ENCODE results near the gene BTBD2. TPM values are rescaled to one million over a fixed set of nuclear protein-coding genes. Genes with fewer than 3 reads are reported as not detected.

The BTBD2 gene
- total and polyA plus RNA-seq, 2 of the 13 experiments (the other 11 are each of a cell fraction or from before 2014, with no cell fraction given), result 28.1 to 45.3 TPM

DNA sequence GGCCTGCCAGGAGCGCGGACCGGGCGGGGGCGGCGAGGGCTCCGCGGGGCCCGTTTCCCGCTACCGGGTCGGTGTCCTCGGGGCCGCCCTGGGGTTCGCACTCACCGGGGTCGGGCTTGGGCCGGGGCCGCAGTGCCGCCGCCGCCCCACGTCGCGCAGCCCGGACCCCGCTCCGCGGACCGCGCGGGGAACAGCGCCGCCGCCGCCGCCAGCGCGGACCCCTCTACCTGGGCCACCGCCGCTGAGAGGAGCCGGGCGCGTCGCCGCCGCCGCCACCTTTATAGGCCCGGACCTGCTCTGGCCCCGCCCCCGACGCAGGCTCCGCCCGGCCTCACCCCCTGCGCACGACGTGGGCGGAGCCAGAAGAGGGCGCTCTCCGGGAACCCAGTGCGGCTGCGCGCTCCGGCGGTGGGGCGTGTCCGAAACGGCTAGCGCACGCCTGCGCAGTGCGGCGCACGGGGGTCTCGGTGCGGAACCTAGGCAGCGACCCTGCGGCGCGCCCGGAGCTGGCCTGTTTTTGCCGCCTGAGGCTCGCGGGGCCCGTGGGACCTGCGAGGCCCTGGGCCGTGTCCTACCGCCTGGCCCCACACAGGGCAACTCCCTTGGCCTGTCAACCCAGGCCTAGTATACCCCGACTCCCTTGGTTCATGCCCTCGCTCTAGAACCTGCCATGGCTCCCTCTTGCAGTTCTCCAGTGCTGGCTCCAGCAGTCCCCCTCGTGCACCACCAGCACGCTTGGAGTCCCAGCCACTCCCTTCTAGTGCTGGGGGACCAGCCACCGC, 35.7 kb upstream of the BTBD2 start, which contains the start of gene MKNK2 (continued):
- TF ChIP-seq, protein P1, sequence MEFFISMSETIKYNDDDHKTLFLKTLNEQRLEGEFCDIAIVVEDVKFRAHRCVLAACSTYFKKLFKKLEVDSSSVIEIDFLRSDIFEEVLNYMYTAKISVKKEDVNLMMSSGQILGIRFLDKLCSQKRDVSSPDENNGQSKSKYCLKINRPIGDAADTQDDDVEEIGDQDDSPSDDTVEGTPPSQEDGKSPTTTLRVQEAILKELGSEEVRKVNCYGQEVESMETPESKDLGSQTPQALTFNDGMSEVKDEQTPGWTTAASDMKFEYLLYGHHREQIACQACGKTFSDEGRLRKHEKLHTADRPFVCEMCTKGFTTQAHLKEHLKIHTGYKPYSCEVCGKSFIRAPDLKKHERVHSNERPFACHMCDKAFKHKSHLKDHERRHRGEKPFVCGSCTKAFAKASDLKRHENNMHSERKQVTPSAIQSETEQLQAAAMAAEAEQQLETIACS (CRISPR knock-in tag; IDR thresholded peaks at IDR 0.05), result peak; percentile 54
- TF ChIP-seq ZNF564 (CRISPR knock-in tag; IDR thresholded peaks at IDR 0.05) (no peak), FOSL1 (CRISPR knock-in tag; IDR thresholded peaks at IDR 0.05; ENCODE audit: borderline replicate concordance) (0 out of 2 replicates have a peak, but pooled peaks have one; percentile 29), HMG20A (CRISPR knock-in tag; IDR thresholded peaks at IDR 0.05; ENCODE audit: borderline replicate concordance) (0 out of 2 replicates have a peak, but pooled peaks have one; percentile 9), ATM (IDR thresholded peaks at IDR 0.05; ENCODE audit: borderline replicate concordance) (no peak), YEATS2 (CRISPR knock-in tag; IDR thresholded peaks at IDR 0.05; ENCODE audit: borderline replicate concordance) (peak; percentile 16; the same call in 1 of the 2 replicates), ZBTB7A (CRISPR knock-in tag; IDR thresholded peaks at IDR 0.05) (peak; percentile 93), HIVEP1 (CRISPR knock-in tag; IDR thresholded peaks at IDR 0.05) (0 out of 2 replicates have a peak, but pooled peaks have one; percentile 30), ZNF317 (CRISPR knock-in tag; IDR thresholded peaks at IDR 0.05) (no peak), CBX1 (IDR thresholded peaks at IDR 0.05; ENCODE audit: low read depth) (peak; percentile 43), FLYWCH1 (CRISPR knock-in tag; IDR thresholded peaks at IDR 0.05) (no peak), HDAC2 (CRISPR knock-in tag; IDR thresholded peaks at IDR 0.05) (peak; percentile 68; the same call in 1 of the 2 replicates), SALL1 (CRISPR knock-in tag; IDR thresholded peaks at IDR 0.05) (peak; percentile 76), ZNF224 (CRISPR knock-in tag; IDR thresholded peaks at IDR 0.05) (0 out of 2 replicates have a peak, but pooled peaks have one; percentile 46), HNRNPLL (IDR thresholded peaks at IDR 0.05; ENCODE audit: low read depth, low read length, poor library complexity, severe bottlenecking) (peak; percentile 87), SP4 (CRISPR knock-in tag; IDR thresholded peaks at IDR 0.05) (peak; percentile 98), GTF2F1 (IDR thresholded peaks at IDR 0.05; ENCODE audit: low read length) (peak; percentile 96), KLF6 (CRISPR knock-in tag; IDR thresholded peaks at IDR 0.05) (0 out of 2 replicates have a peak, but pooled peaks have one; percentile 53), POGZ (CRISPR knock-in tag; IDR thresholded peaks at IDR 0.05) (0 out of 2 replicates have a peak, but pooled peaks have one; percentile 18), ZNF776 (CRISPR knock-in tag; IDR thresholded peaks at IDR 0.05) (peak; percentile 62; the same call in 1 of the 2 replicates)
- TF ChIP-seq, protein P2, sequence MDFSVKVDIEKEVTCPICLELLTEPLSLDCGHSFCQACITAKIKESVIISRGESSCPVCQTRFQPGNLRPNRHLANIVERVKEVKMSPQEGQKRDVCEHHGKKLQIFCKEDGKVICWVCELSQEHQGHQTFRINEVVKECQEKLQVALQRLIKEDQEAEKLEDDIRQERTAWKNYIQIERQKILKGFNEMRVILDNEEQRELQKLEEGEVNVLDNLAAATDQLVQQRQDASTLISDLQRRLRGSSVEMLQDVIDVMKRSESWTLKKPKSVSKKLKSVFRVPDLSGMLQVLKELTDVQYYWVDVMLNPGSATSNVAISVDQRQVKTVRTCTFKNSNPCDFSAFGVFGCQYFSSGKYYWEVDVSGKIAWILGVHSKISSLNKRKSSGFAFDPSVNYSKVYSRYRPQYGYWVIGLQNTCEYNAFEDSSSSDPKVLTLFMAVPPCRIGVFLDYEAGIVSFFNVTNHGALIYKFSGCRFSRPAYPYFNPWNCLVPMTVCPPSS (IDR thresholded peaks at IDR 0.05), result no peak
- TF ChIP-seq, protein P3, sequence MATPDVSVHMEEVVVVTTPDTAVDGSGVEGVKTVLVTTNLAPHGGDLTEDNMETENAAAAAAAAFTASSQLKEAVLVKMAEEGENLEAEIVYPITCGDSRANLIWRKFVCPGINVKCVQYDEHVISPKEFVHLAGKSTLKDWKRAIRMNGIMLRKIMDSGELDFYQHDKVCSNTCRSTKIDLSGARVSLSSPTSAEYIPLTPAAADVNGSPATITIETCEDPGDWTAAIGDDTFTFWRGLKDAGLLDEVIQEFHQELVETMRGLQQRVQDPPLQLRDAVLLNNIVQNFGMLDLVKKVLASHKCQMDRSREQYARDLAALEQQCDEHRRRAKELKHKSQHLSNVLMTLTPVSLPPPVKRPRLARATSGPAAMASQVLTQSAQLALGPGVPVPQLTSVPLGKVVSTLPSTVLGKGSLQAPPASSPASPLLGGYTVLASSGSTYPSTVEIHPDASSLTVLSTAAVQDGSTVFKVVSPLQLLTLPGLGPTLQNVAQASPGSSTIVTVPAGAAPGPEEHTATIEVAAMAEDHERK (CRISPR knock-in tag; IDR thresholded peaks at IDR 0.05; ENCODE audit: low read depth), result 0 out of 2 replicates have a peak, but pooled peaks have one; percentile 45
- TF ChIP-seq, protein P4, sequence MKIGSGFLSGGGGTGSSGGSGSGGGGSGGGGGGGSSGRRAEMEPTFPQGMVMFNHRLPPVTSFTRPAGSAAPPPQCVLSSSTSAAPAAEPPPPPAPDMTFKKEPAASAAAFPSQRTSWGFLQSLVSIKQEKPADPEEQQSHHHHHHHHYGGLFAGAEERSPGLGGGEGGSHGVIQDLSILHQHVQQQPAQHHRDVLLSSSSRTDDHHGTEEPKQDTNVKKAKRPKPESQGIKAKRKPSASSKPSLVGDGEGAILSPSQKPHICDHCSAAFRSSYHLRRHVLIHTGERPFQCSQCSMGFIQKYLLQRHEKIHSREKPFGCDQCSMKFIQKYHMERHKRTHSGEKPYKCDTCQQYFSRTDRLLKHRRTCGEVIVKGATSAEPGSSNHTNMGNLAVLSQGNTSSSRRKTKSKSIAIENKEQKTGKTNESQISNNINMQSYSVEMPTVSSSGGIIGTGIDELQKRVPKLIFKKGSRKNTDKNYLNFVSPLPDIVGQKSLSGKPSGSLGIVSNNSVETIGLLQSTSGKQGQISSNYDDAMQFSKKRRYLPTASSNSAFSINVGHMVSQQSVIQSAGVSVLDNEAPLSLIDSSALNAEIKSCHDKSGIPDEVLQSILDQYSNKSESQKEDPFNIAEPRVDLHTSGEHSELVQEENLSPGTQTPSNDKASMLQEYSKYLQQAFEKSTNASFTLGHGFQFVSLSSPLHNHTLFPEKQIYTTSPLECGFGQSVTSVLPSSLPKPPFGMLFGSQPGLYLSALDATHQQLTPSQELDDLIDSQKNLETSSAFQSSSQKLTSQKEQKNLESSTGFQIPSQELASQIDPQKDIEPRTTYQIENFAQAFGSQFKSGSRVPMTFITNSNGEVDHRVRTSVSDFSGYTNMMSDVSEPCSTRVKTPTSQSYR (CRISPR knock-in tag; IDR thresholded peaks at IDR 0.05; ENCODE audit: borderline replicate concordance), result no peak

Data from HepG2 (cell line).